GM23338 (cell line): ENCODE results near the gene PVR.

ENCODE experiments used
- CREB1 ChIP-seq: fragments of 250-450 bp; sonication (Bioruptor Pico); IDR thresholded peaks from 2 replicates; pipeline ENCODE4 v1.5.0; 2020; ENCODE audit warnings: low read depth, mild to moderate bottlenecking, moderate library complexity
- ETS1 ChIP-seq: IDR thresholded peaks from 2 replicates; pipeline ENCODE4 v1.6.1; 2016; ENCODE audit warnings: antibody characterized with exemption
- EZH2 ChIP-seq: fragments of 200-600 bp; sonication (generic); IDR thresholded peaks from one replicate; pipeline ENCODE4 v1.8.0; 2017; ENCODE audit warnings: antibody characterized with exemption, mild to moderate bottlenecking, low read depth; ENCODE audit not compliant: unreplicated experiment
- EZH2phosphoT487 ChIP-seq: fragments of 200-600 bp; sonication (generic); IDR thresholded peaks from one replicate; pipeline ENCODE4 v1.8.1; 2018; ENCODE audit warnings: antibody characterized with exemption; ENCODE audit not compliant: unreplicated experiment
- JUNB ChIP-seq: IDR thresholded peaks from one replicate; pipeline ENCODE4 v1.6.1; 2016; ENCODE audit warnings: antibody characterized with exemption; ENCODE audit not compliant: unreplicated experiment
- NANOG ChIP-seq: IDR thresholded peaks from 2 replicates; pipeline ENCODE4 v1.6.1; 2016; ENCODE audit warnings: antibody characterized with exemption, borderline replicate concordance
- POLR2AphosphoS5 ChIP-seq: IDR thresholded peaks from 2 replicates; pipeline ENCODE4 v1.6.1; 2016; ENCODE audit warnings: antibody characterized with exemption, low read depth
- ZNF114 ChIP-seq: fragments of 250-450 bp; sonication (Bioruptor Pico); IDR thresholded peaks from 2 replicates; pipeline ENCODE4 v1.5.0; 2020; ENCODE audit warnings: mild to moderate bottlenecking, moderate library complexity
- ZNF331 ChIP-seq: fragments of 250-450 bp; sonication (Bioruptor Pico); IDR thresholded peaks from 2 replicates; pipeline ENCODE4 v1.5.0; 2020; ENCODE audit warnings: low read depth, mild to moderate bottlenecking, moderate library complexity
- ZNF462 ChIP-seq: fragments of 250-450 bp; sonication (Bioruptor Pico); IDR thresholded peaks from 2 replicates; pipeline ENCODE4 v1.5.0; 2020; ENCODE audit warnings: mild to moderate bottlenecking, moderate library complexity
- TF ChIP-seq, protein P1 (sequence below), 2 experiments: fragments of 200-600 bp in 1 of 2; sonication (generic) in 1 of 2; conservative IDR thresholded peaks; 2 replicates each; pipeline versions ENCODE4 v1.5.1 to v1.6.1; 2016 to 2017; ENCODE audit warnings: antibody characterized with exemption in 2 of 2, low read depth in 2 of 2, mild to moderate bottlenecking in 2 of 2, moderate library complexity in 1 of 2
- TF ChIP-seq, protein P2 (sequence below): IDR thresholded peaks from one replicate; pipeline ENCODE4 v1.6.1; 2018; ENCODE audit warnings: antibody characterized with exemption; ENCODE audit not compliant: unreplicated experiment

- no peak for TF ChIP-seq POLR2AphosphoS5
- TF ChIP-seq, protein P1, sequence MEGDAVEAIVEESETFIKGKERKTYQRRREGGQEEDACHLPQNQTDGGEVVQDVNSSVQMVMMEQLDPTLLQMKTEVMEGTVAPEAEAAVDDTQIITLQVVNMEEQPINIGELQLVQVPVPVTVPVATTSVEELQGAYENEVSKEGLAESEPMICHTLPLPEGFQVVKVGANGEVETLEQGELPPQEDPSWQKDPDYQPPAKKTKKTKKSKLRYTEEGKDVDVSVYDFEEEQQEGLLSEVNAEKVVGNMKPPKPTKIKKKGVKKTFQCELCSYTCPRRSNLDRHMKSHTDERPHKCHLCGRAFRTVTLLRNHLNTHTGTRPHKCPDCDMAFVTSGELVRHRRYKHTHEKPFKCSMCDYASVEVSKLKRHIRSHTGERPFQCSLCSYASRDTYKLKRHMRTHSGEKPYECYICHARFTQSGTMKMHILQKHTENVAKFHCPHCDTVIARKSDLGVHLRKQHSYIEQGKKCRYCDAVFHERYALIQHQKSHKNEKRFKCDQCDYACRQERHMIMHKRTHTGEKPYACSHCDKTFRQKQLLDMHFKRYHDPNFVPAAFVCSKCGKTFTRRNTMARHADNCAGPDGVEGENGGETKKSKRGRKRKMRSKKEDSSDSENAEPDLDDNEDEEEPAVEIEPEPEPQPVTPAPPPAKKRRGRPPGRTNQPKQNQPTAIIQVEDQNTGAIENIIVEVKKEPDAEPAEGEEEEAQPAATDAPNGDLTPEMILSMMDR (conservative IDR thresholded peaks at IDR 0.05; ENCODE audit: low read depth in 2 of 2) = no peak
- no peak for TF ChIP-seq EZH2
- TF ChIP-seq, protein P2, sequence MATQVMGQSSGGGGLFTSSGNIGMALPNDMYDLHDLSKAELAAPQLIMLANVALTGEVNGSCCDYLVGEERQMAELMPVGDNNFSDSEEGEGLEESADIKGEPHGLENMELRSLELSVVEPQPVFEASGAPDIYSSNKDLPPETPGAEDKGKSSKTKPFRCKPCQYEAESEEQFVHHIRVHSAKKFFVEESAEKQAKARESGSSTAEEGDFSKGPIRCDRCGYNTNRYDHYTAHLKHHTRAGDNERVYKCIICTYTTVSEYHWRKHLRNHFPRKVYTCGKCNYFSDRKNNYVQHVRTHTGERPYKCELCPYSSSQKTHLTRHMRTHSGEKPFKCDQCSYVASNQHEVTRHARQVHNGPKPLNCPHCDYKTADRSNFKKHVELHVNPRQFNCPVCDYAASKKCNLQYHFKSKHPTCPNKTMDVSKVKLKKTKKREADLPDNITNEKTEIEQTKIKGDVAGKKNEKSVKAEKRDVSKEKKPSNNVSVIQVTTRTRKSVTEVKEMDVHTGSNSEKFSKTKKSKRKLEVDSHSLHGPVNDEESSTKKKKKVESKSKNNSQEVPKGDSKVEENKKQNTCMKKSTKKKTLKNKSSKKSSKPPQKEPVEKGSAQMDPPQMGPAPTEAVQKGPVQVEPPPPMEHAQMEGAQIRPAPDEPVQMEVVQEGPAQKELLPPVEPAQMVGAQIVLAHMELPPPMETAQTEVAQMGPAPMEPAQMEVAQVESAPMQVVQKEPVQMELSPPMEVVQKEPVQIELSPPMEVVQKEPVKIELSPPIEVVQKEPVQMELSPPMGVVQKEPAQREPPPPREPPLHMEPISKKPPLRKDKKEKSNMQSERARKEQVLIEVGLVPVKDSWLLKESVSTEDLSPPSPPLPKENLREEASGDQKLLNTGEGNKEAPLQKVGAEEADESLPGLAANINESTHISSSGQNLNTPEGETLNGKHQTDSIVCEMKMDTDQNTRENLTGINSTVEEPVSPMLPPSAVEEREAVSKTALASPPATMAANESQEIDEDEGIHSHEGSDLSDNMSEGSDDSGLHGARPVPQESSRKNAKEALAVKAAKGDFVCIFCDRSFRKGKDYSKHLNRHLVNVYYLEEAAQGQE = no peak
- no peak for TF ChIP-seq CREB1 (CRISPR knock-in tag)
- TF ChIP-seq ZNF331 (CRISPR knock-in tag) = no peak
- no peak for TF ChIP-seq EZH2phosphoT487
- no peak for TF ChIP-seq JUNB
- TF ChIP-seq ETS1 = no peak
- no peak for TF ChIP-seq NANOG
- TF ChIP-seq ZNF462 (CRISPR knock-in tag) = no peak
- TF ChIP-seq ZNF114 (CRISPR knock-in tag) = no peak
Observed at GRCh38 chr19:44698492-44699201, 54.9 kb downstream of the PVR start, which contains the start of gene CEACAM16.
